SK-N-SH (cell line): Measurements from ENCODE around the gene H2BK1. TPM values are rescaled to one million over a fixed set of nuclear protein-coding genes. Genes with fewer than 3 reads are reported as not detected.

ENCODE experiments used
- CTCF ChIA-PET: fragments of 300-600, 350-600 bp; formaldehyde crosslinking; extraction: SDS; loops from one replicate; lab custom pipeline; 2021; lab: Yijun Ruan, JAX
- POLR2A ChIA-PET: fragments of 350-600 bp; sonication (Branson Sonifier 250); formaldehyde crosslinking; extraction: SDS; loops from one replicate; lab custom pipeline; 2020; ENCODE audit warnings: antibody characterized with exemption, inconsistent platforms; lab: Yijun Ruan, JAX
- DNase-seq: peaks from one replicate; pipeline ENCODE4 v3.0.0; 2012
- H2AFZ ChIP-seq: fragments of 200-600 bp; sonication (generic); 2 replicates; pipeline ENCODE4 v1.8.1; 2016; ENCODE audit warnings: antibody characterized with exemption, mild to moderate bottlenecking, low read depth
- H3F3A ChIP-seq: fragments of 200-600 bp; sonication (generic); replicated peaks from 2 replicates; pipeline ENCODE3; 2016; ENCODE audit warnings: antibody characterized with exemption, mild to moderate bottlenecking; ENCODE audit not compliant: insufficient read depth
- H3K27ac ChIP-seq, 2 experiments: fragments of 200-500 bp in 1 of 2; fragments of 200-600 bp in 1 of 2; sonication (Bioruptor generic) in 1 of 2; sonication (generic), shearing (Covaris generic) in 1 of 2; 2 replicates each; pipeline versions ENCODE4 v1.5.1 to v1.6.1; 2014 to 2016; ENCODE audit warnings: low read depth in 2 of 2, inconsistent platforms in 1 of 2, low read length in 1 of 2, mild to moderate bottlenecking in 1 of 2, mixed read lengths in 1 of 2
- H3K27me3 ChIP-seq: fragments of 200-600 bp; sonication (generic), shearing (Covaris generic); 2 replicates; pipeline ENCODE4 v1.6.1; 2016; ENCODE audit warnings: mixed run types; ENCODE audit not compliant: insufficient read depth
- H3K36me3 ChIP-seq, 2 experiments: fragments of 200-500 bp in 1 of 2; fragments of 200-600 bp in 1 of 2; sonication (Bioruptor generic) in 1 of 2; sonication (generic) in 1 of 2; replicated peaks in 1 of 2; 2 replicates each; pipeline versions ENCODE3 to v1.5.1; 2014 to 2016; ENCODE audit warnings: low read length in 1 of 2, mild to moderate bottlenecking in 1 of 2; ENCODE audit not compliant: insufficient read depth in 2 of 2, control insufficient read depth in 1 of 2
- H3K4me1 ChIP-seq, 2 experiments: fragments of 200-500 bp in 1 of 2; fragments of 200-600 bp in 1 of 2; sonication (Bioruptor generic) in 1 of 2; sonication (generic), shearing (Covaris generic) in 1 of 2; 2 replicates each; pipeline versions ENCODE4 v1.5.1 to v1.6.1; 2014 to 2016; ENCODE audit warnings: low read depth in 1 of 2, low read length in 1 of 2, mixed run types in 1 of 2; ENCODE audit not compliant: insufficient read depth in 2 of 2, control insufficient read depth in 1 of 2
- H3K4me2 ChIP-seq: fragments of 200-600 bp; sonication (generic), shearing (Covaris generic); 2 replicates; pipeline ENCODE4 v1.6.1; 2017; ENCODE audit warnings: mixed run types
- H3K4me3 ChIP-seq, 2 experiments: fragments of 200-500 bp in 1 of 2; fragments of 200-600 bp in 1 of 2; sonication (Bioruptor generic) in 1 of 2; sonication (generic), shearing (Covaris generic) in 1 of 2; 2 replicates each; pipeline versions ENCODE4 v1.5.1 to v1.8.1; 2014 to 2016; ENCODE audit warnings: low read depth in 2 of 2, inconsistent platforms in 1 of 2, low read length in 1 of 2, mild to moderate bottlenecking in 1 of 2, mixed read lengths in 1 of 2, moderate library complexity in 1 of 2
- H3K79me2 ChIP-seq: fragments of 200-600 bp; sonication (generic); 2 replicates; pipeline ENCODE4 v1.8.1; 2017; ENCODE audit warnings: mild to moderate bottlenecking; ENCODE audit not compliant: insufficient read depth
- H3K9ac ChIP-seq: fragments of 200-600 bp; sonication (generic); 2 replicates; pipeline ENCODE4 v1.6.1; 2017; ENCODE audit warnings: mixed run types
- H3K9me2 ChIP-seq: fragments of 200-600 bp; sonication (generic); 2 replicates; pipeline ENCODE4 v1.6.1; 2017; ENCODE audit warnings: mixed run types
- H3K9me3 ChIP-seq: fragments of 200-600 bp; sonication (generic); 2 replicates; pipeline ENCODE4 v1.6.1; 2017; ENCODE audit warnings: mixed run types, mild to moderate bottlenecking, moderate library complexity
- H4K20me1 ChIP-seq: fragments of 200-600 bp; sonication (generic); 2 replicates; pipeline ENCODE4 v1.6.1; 2017; ENCODE audit warnings: mild to moderate bottlenecking, mixed run types; ENCODE audit not compliant: insufficient read depth
- CHD2 ChIP-seq: fragments of 150-350 bp; IDR thresholded peaks from 2 replicates; pipeline ENCODE4 v1.6.1; 2018; ENCODE audit warnings: low read length; ENCODE audit not compliant: partially characterized antibody
- CTCF ChIP-seq: fragments of 200-600 bp; sonication (generic); IDR thresholded peaks from 2 replicates; pipeline ENCODE4 v1.6.1; 2017; ENCODE audit warnings: antibody characterized with exemption, mild to moderate bottlenecking, moderate library complexity
- FOXJ3 ChIP-seq: sonication (generic); formaldehyde crosslinking; IDR thresholded peaks from 2 replicates; pipeline ENCODE4 v1.5.1; 2020; ENCODE audit warnings: mild to moderate bottlenecking, missing genetic modification reagents
- PBX3 ChIP-seq: IDR thresholded peaks from 2 replicates; pipeline ENCODE4; 2012
- SIN3A ChIP-seq: IDR thresholded peaks from 2 replicates; pipeline ENCODE4 v1.6.1; 2012; ENCODE audit warnings: low read depth, mild to moderate bottlenecking, low read length, moderate library complexity, borderline replicate concordance
- YY1 ChIP-seq: IDR thresholded peaks from 2 replicates; pipeline ENCODE4 v1.4.0; 2012; ENCODE audit warnings: low read depth, mild to moderate bottlenecking
- WGBS: methylation state at CpG from one replicate; pipeline ENCODE4 v1.1.6; 2017; ENCODE audit warnings: low lambda C conversion rate; 5-methylcytosine and 5-hydroxymethylcytosine counted together
- polyA plus RNA-seq, 3 experiments: library from polyadenylated mRNA; depleted of rRNA; stranded (reverse); fragments of >200 nt; gene quantifications; 2 replicates each; pipeline ENCODE4 v1.2.3, GENCODE V29; 2012
- TF ChIP-seq, protein P1 (sequence below): fragments of 150-350 bp; IDR thresholded peaks from 2 replicates; pipeline ENCODE4 v1.6.1; 2016; ENCODE audit warnings: mild to moderate bottlenecking, low read depth, low read length
- TF ChIP-seq, protein P2 (sequence below): IDR thresholded peaks from 2 replicates; pipeline ENCODE4 v1.4.0; 2012; ENCODE audit warnings: low read depth, borderline replicate concordance

The H2BK1 gene
- polyA plus RNA-seq, 1 of the 3 experiments (the other 2 are of a cell fraction): not detected

DNA sequence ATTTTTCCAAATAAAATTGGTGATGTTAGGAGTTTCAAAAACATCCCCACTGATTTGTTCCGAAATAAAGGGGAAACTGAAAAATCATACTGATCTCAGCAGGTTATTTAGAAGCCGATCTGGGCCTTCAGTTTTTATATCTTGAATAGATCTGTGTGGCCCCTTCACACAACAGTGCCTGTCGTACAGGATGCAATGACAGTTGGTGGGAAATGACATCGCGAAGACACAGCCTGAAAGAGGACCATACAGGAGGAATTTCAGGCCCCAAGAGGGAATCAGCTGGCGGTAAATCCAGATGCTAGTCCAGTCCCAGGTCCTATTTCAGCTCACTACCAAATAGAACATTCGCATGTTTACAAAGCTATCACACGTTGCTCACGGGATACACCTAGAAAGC is 3.0 kb downstream of the H2BK1 start (continued):
- TF ChIP-seq PBX3: no peak

- Histone ChIP-seq H2AFZ (no peak overlapping the region), H4K20me1 (0 out of 2 replicates have a peak, but pooled peaks cover 9% of the 10 kb centered on the region), H3K4me3 (no peak overlapping the region), H3K9ac (no peak overlapping the region), H3K9me2 (no peaks in the 10 kb centered on the region), H3K36me3 (peaks cover 0 to 3% of the 10 kb centered on the region in 2 experiments), H3K79me2 (no peaks in the 10 kb centered on the region), H3F3A (no peaks in the 10 kb centered on the region), H3K27ac (no peak overlapping the region), H3K9me3 (no peaks in the 10 kb centered on the region), H3K27me3 (peaks cover 48% of the 10 kb centered on the region), H3K4me1 (no peaks in the 10 kb centered on the region), H3K4me2 (no peak overlapping the region)
- 62% methylated on average over 9 of the region's 9 CpGs for WGBS
- POLR2A ChIA-PET: no interaction called here
- CTCF ChIA-PET: interaction anchor here (0.8 to 1.0 kb wide), 4 partner anchors 39 to 95 kb away, joined by 3 to 4 read pairs (median 4); partner anchors contain the start of gene GBX1
- DNase-seq: no peak
- TF ChIP-seq FOXJ3 (no peak), YY1 (no peak)
Measured at GRCh38 chr7:151206914-151207313, 3.4 kb downstream of the H2BK1 start.

DNA sequence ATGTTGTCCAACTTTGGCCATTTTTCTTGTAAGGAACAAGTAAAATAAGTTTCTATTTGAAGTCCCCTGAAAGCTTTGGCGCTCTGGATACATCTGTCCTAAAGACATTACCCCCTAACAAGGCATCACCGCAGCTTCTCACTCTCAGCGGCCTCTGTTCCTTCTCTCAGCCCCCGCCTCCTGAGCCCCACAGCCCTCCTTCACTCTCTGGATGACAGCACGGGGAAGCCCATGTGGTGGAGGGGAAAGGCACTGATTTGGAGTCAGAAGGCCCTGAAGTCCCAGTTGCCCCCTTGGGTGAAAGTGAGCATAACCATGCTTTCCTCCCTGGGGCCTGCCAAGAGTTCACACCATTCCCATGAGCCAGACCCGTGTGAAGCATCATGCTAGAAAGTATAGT is 4.6 kb downstream of the H2BK1 start:
- no peaks in the 10 kb centered on the region for H3K9me3 ChIP-seq
- H2AFZ ChIP-seq: no peak overlapping the region
- no peak overlapping the region for H3K4me3 ChIP-seq
- POLR2A ChIA-PET: interaction anchor here (1.0 kb wide), 1 partner anchor 21 kb away, joined by 3 read pairs; the partner anchor contains the start of gene ABCF2
- no peaks in the 10 kb centered on the region for H4K20me1 ChIP-seq
- no peak overlapping the region for H3K27ac ChIP-seq
- H3K79me2 ChIP-seq: no peaks in the 10 kb centered on the region
- peaks cover 60% of the 10 kb centered on the region for H3K27me3 ChIP-seq
- 55% methylated on average over 6 of the region's 6 CpGs for WGBS
- CTCF ChIA-PET: interaction anchor here (0.9 to 1.7 kb wide), 3 partner anchors 9 to 121 kb away, joined by 3 to 4 read pairs (median 4); partner anchors contain the start of gene GBX1
- DNase-seq: no peak
- H3K36me3 ChIP-seq: no peaks in the 10 kb centered on the region
- H3F3A ChIP-seq: no peaks in the 10 kb centered on the region
- H3K9me2 ChIP-seq: no peaks in the 10 kb centered on the region
- TF ChIP-seq SIN3A: no peak
- H3K9ac ChIP-seq: no peak overlapping the region
- H3K4me1 ChIP-seq: no peaks in the 10 kb centered on the region
- H3K4me2 ChIP-seq: no peak overlapping the region

DNA sequence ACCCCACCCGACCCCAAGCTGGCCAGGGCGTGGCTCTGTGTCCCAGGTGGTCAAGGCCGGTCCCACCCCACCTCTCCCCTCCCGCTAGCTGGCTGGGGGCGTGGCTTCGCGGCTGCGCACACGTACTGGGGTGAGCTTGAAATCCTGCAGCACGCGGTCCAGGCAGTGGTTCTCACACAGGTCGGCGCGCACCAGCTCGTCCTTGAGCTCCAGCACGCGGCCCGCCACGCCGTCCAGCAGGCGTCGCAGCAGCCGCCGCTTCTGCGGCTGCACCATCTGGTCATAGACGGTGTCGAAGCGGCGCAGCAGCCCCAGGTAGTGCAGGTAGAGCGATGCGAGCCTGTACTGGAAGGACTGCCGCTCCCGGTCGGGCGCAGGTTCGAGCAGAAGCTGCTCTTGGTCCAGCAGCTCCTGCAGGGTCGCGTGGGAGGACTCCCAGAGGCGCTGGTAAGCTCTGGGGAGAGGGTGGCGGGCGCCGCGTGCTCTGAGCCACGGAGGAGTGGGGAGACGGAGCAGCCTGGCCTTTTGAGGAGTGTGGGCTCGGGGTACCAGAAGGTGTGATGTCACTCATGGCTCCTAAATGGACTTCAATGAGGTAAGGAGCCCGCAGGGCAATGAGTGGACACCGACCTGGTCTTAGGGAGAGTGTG is 5.8 kb downstream of the H2BK1 start:
- CTCF ChIA-PET: interaction anchor here (0.8 to 1.7 kb wide), 6 partner anchors 37 to 119 kb away, joined by 3 to 5 read pairs (median 4); partner anchors contain the start of gene GBX1
- H3K79me2 ChIP-seq: no peaks in the 10 kb centered on the region
- peak; percentile 48 for DNase-seq
- no peaks in the 10 kb centered on the region for H3K9me3 ChIP-seq
- 58% methylated on average over 48 of the region's 48 CpGs for whole genome bisulfite sequencing
- H2AFZ ChIP-seq: no peak overlapping the region
- H3K9ac ChIP-seq: no peak overlapping the region
- H3K4me3 ChIP-seq: no peak overlapping the region
- H3K27ac ChIP-seq: no peak overlapping the region
- no peaks in the 10 kb centered on the region for H3K36me3 ChIP-seq
- TF ChIP-seq CHD2 (no peak), CTCF (0 out of 2 replicates have a peak, but pooled peaks have one; percentile 10)
- TF ChIP-seq, protein P1, sequence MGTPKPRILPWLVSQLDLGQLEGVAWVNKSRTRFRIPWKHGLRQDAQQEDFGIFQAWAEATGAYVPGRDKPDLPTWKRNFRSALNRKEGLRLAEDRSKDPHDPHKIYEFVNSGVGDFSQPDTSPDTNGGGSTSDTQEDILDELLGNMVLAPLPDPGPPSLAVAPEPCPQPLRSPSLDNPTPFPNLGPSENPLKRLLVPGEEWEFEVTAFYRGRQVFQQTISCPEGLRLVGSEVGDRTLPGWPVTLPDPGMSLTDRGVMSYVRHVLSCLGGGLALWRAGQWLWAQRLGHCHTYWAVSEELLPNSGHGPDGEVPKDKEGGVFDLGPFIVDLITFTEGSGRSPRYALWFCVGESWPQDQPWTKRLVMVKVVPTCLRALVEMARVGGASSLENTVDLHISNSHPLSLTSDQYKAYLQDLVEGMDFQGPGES: no peak
- TF ChIP-seq, protein P2, sequence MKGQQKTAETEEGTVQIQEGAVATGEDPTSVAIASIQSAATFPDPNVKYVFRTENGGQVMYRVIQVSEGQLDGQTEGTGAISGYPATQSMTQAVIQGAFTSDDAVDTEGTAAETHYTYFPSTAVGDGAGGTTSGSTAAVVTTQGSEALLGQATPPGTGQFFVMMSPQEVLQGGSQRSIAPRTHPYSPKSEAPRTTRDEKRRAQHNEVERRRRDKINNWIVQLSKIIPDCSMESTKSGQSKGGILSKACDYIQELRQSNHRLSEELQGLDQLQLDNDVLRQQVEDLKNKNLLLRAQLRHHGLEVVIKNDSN: no peak
- no peak overlapping the region for H3K4me2 ChIP-seq
- H3K4me1 ChIP-seq: no peaks in the 10 kb centered on the region
- peaks cover 61% of the 10 kb centered on the region for H3K27me3 ChIP-seq
- no peaks in the 10 kb centered on the region for H3F3A ChIP-seq
- POLR2A ChIA-PET: interaction anchor here (0.5 kb wide), 1 partner anchor 16 kb away, joined by 3 read pairs; no protein-coding TSS in a partner anchor
- no peaks in the 10 kb centered on the region for H4K20me1 ChIP-seq
- H3K9me2 ChIP-seq: no peaks in the 10 kb centered on the region
